Endothelial cell of umbilical vein (primary cell): ENCODE data around the gene KIAA2012. TPM values are rescaled to one million over a fixed set of nuclear protein-coding genes. Genes with fewer than 3 reads are reported as not detected.

ENCODE experiments used
- BruUV-seq: library from RNA; stranded (reverse); fragments of 400-500 nt; replicated peaks from 2 replicates; lab custom pipeline; 2021; lab: Mats Ljungman, UMichigan
- CTCF ChIA-PET: fragments of 300-600, 350-600 bp; sonication (Branson Sonifier 250); formaldehyde crosslinking; loops from one replicate; lab custom pipeline; 2021; ENCODE audit warnings: antibody characterized with exemption, inconsistent platforms; lab: Charles Lee
- POLR2A ChIA-PET: fragments of 300-600, 350-600 bp; sonication (Branson Sonifier 250); formaldehyde crosslinking; loops from one replicate; lab custom pipeline; 2021; ENCODE audit warnings: antibody characterized with exemption, inconsistent platforms; lab: Charles Lee
- DNase-seq: peaks from one replicate; pipeline ENCODE4 v3.0.0-alpha.2; 2011; ENCODE audit warnings: low read depth, low spot score
- FAIRE-seq: peaks from 2 replicates; lab custom pipeline; 2011; peaks lifted over from hg19 to GRCh38; lab: Jason Lieb, UNC
- H2AFZ ChIP-seq: 2 replicates; pipeline ENCODE4 v1.6.0; 2012; ENCODE audit warnings: low read depth, low read length, control low read depth, inconsistent platforms
- H3K27ac ChIP-seq: 2 replicates; pipeline ENCODE4 v1.5.1; 2011; ENCODE audit warnings: low read depth, mild to moderate bottlenecking, control low read depth, low read length, moderate library complexity; ENCODE audit not compliant: insufficient read depth
- H3K27me3 ChIP-seq, 2 experiments: 2 replicates each; pipeline versions ENCODE4 v1.6.0 to v1.6.1; 2011; ENCODE audit warnings: low read length in 2 of 2, mixed read lengths in 1 of 2; ENCODE audit not compliant: control insufficient read depth in 2 of 2, insufficient read depth in 2 of 2
- H3K36me3 ChIP-seq, 2 experiments: 2 replicates in 1 of 2; 3 replicates in 1 of 2; pipeline ENCODE4 v1.5.1; 2011; ENCODE audit warnings: low read length in 2 of 2, mild to moderate bottlenecking in 1 of 2, moderate library complexity in 1 of 2; ENCODE audit not compliant: control insufficient read depth in 2 of 2, insufficient read depth in 2 of 2; ENCODE audit errors: extremely low read depth in 1 of 2
- H3K4me1 ChIP-seq: 3 replicates; pipeline ENCODE4 v1.5.1; 2011; ENCODE audit warnings: mild to moderate bottlenecking, low read length; ENCODE audit not compliant: control insufficient read depth, insufficient read depth; ENCODE audit errors: extremely low read depth
- H3K4me2 ChIP-seq: 2 replicates; pipeline ENCODE4 v1.6.1; 2011; ENCODE audit warnings: low read length, control low read depth, mixed read lengths; ENCODE audit not compliant: insufficient read depth
- H3K4me3 ChIP-seq, 3 experiments: fragments of 200-600 bp in 1 of 3; sonication (generic), shearing (Covaris generic) in 1 of 3; replicated peaks in 1 of 3; 2 replicates each; pipeline ENCODE4 v1.5.1; 2011 to 2016; ENCODE audit warnings: control low read depth in 3 of 3, low read length in 3 of 3, mild to moderate bottlenecking in 2 of 3, inconsistent platforms in 1 of 3, low read depth in 1 of 3, moderate library complexity in 1 of 3; ENCODE audit not compliant: insufficient read depth in 1 of 3
- H3K79me2 ChIP-seq: 2 replicates; pipeline ENCODE4 v1.6.0; 2012; ENCODE audit warnings: low read length, inconsistent platforms; ENCODE audit not compliant: control insufficient read depth, insufficient read depth
- H3K9ac ChIP-seq: replicated peaks from 2 replicates; pipeline ENCODE3; 2011; ENCODE audit warnings: low read length, control low read depth; ENCODE audit not compliant: insufficient read depth; ENCODE audit errors: extremely low read depth
- H3K9me1 ChIP-seq: replicated peaks from 3 replicates; pipeline ENCODE4 v1.6.0; 2011; ENCODE audit warnings: mild to moderate bottlenecking, low read length; ENCODE audit not compliant: control insufficient read depth, insufficient read depth; ENCODE audit errors: extremely low read depth
- H3K9me3 ChIP-seq: replicated peaks from 2 replicates; pipeline ENCODE4 v1.5.1; 2012; ENCODE audit warnings: low read length, inconsistent platforms; ENCODE audit not compliant: control insufficient read depth, insufficient read depth
- H4K20me1 ChIP-seq: replicated peaks from 2 replicates; pipeline ENCODE3; 2011; ENCODE audit warnings: mild to moderate bottlenecking, low read length; ENCODE audit not compliant: control insufficient read depth, insufficient read depth; ENCODE audit errors: extremely low read depth
- CTCF ChIP-seq, 2 donors: IDR thresholded peaks; 1 replicate in 1 of 2; 2 replicates in 1 of 2; pipeline ENCODE4 v1.5.1; 2011; ENCODE audit warnings: low read length in 2 of 2, mild to moderate bottlenecking in 2 of 2, moderate library complexity in 2 of 2, control low read depth in 1 of 2, inconsistent platforms in 1 of 2, low read depth in 1 of 2; ENCODE audit not compliant: insufficient read depth in 1 of 2; ENCODE audit errors: extremely low read depth in 1 of 2
- EZH2 ChIP-seq: IDR thresholded peaks from 2 replicates; pipeline ENCODE4 v1.6.1; 2012; ENCODE audit warnings: borderline replicate concordance, low read depth, mild to moderate bottlenecking, moderate library complexity, low read length, inconsistent platforms; ENCODE audit not compliant: severe bottlenecking
- FOS ChIP-seq: IDR thresholded peaks from 2 replicates; pipeline ENCODE4 v1.6.1; 2011; ENCODE audit warnings: mild to moderate bottlenecking, low read length, moderate library complexity, borderline replicate concordance; ENCODE audit not compliant: insufficient read depth
- GATA2 ChIP-seq: IDR thresholded peaks from 2 replicates; pipeline ENCODE4 v1.7.0; 2011; ENCODE audit warnings: low read depth, mild to moderate bottlenecking, moderate library complexity, mixed read lengths, low read length; ENCODE audit not compliant: insufficient read length, insufficient read depth
- JUN ChIP-seq: IDR thresholded peaks from 2 replicates; pipeline ENCODE4 v1.6.1; 2011; ENCODE audit warnings: borderline replicate concordance, low read depth; ENCODE audit not compliant: insufficient read length, insufficient read depth
- MAX ChIP-seq: IDR thresholded peaks from 2 replicates; pipeline ENCODE4 v1.6.1; 2011; ENCODE audit not compliant: insufficient read depth, insufficient read length
- MYC ChIP-seq: IDR thresholded peaks from one replicate; pipeline ENCODE4 v1.6.1; 2011; ENCODE audit warnings: mild to moderate bottlenecking, low read depth, low read length
- POLR2A ChIP-seq: IDR thresholded peaks from 2 replicates; pipeline ENCODE4 v1.6.1; 2012; ENCODE audit warnings: low read depth, mild to moderate bottlenecking, control low read depth, low read length
- POLR2AphosphoS5 ChIP-seq: IDR thresholded peaks from 2 replicates; pipeline ENCODE4 v1.6.1; 2012; ENCODE audit warnings: low read depth, mild to moderate bottlenecking, control low read depth, low read length, moderate library complexity; ENCODE audit not compliant: insufficient read depth
- dilution Hi-C: fragments of 300-500 bp; cut with MboI; formaldehyde crosslinking; loops from one replicate; pipeline ENCODE4 v1.15.0; 2019; ENCODE audit warnings: low sequenced_read_pairs; ENCODE audit not compliant: extremely low pct_ligation_motif_present
- intact Hi-C: fragments of 100-400 bp; cut with micrococcal nuclease; formaldehyde crosslinking; loops from one replicate; pipeline ENCODE4 v1.10.0; 2022
- polyA plus RNA-seq, 4 experiments: library from polyadenylated mRNA; depleted of rRNA in 3 of 4; stranded (reverse) in 3 of 4; unstranded in 1 of 4; fragments of >200 nt; gene quantifications; 2 replicates each; pipeline versions ENCODE4 v1.2.1 to v1.2.3, GENCODE V29; 2011 to 2012; ENCODE audit warnings: missing spikeins in 1 of 4
- total RNA-seq: library from RNA; stranded (reverse); gene quantifications from 2 replicates; pipeline ENCODE4 v1.2.3, GENCODE V29; 2021

The KIAA2012 gene
- total and polyA plus RNA-seq, 2 donors (not counting 3 experiments of a cell fraction or from before 2014, with no cell fraction given) = not detected

GRCh38 chr2:202091476-202091875 is 18.4 kb downstream of the KIAA2012 start:
- Histone ChIP-seq H3K9me1 (no peaks in the 10 kb centered on the region), H3K9ac (no peak overlapping the region), H3K27ac (no peak overlapping the region), H4K20me1 (no peaks in the 10 kb centered on the region), H3K4me2 (no peak overlapping the region), H3K9me3 (no peaks in the 10 kb centered on the region), H3K27me3 (peaks cover 11 to 22% of the 10 kb centered on the region in 2 experiments), H3K4me3 (no peak overlapping the region), H3K4me1 (no peaks in the 10 kb centered on the region), H2AFZ (no peak overlapping the region), H3K36me3 (no peaks in the 10 kb centered on the region), H3K79me2 (no peaks in the 10 kb centered on the region)
- TF ChIP-seq POLR2AphosphoS5 = no peak
- no peak for TF ChIP-seq MYC
- no peak for TF ChIP-seq GATA2
- TF ChIP-seq EZH2 = no peak
- TF ChIP-seq POLR2A = no peak
- TF ChIP-seq JUN = no peak
- TF ChIP-seq CTCF (IDR thresholded peaks at IDR 0.05; ENCODE audit: extremely low read depth in 1 of 2, insufficient read depth in 1 of 2, low read depth in 1 of 2, low read length in 2 of 2) = no peak
- no peak for TF ChIP-seq MAX
- TF ChIP-seq FOS = no peak
- BruUV-seq = no TSS peak
- dilution Hi-C loops (no loop called here), intact Hi-C loops (no loop called here)
- DNase-seq (no peak), FAIRE-seq (no peak)
- ChIA-PET CTCF (interaction anchor here (0.9 kb wide), 1 partner anchor 87 kb away, joined by 3 read pairs; no protein-coding TSS in a partner anchor), POLR2A (no interaction called here)
